K562 (cell line): Measurements from ENCODE around the gene HSPA1B. TPM values are rescaled to one million over a fixed set of nuclear protein-coding genes. Genes with fewer than 3 reads are reported as not detected.

Source experiments
- BCOR ChIP-seq: fragments of 450-650 bp; IDR thresholded peaks from 2 replicates; pipeline ENCODE4 v1.6.1; 2016
- CEBPG ChIP-seq, 3 experiments: fragments of 200-800 bp in 1 of 3; sonication (Bioruptor generic) in 1 of 3; sonication (generic) in 1 of 3; formaldehyde crosslinking in 1 of 3; IDR thresholded peaks in 2 of 3; conservative IDR thresholded peaks in 1 of 3; 2 replicates each; pipeline versions ENCODE4 v1.6.1 to v1.8.0; 2016 to 2022; ENCODE audit warnings: missing compliant biosample characterization in 2 of 3, missing genetic modification characterization in 2 of 3, mild to moderate bottlenecking in 1 of 3, missing genetic modification reagents in 1 of 3
- FOXP1 ChIP-seq: sonication (generic); formaldehyde crosslinking; IDR thresholded peaks from 2 replicates; pipeline ENCODE4 v1.8.0; 2022; ENCODE audit warnings: mild to moderate bottlenecking, missing genetic modification reagents
- HDAC8 ChIP-seq: fragments of 450-650 bp; IDR thresholded peaks from 2 replicates; pipeline ENCODE4 v1.6.1; 2016; ENCODE audit warnings: mild to moderate bottlenecking, missing genetic modification characterization, moderate library complexity, missing compliant biosample characterization
- MYC ChIP-seq, 2 experiments: fragments of 250-450 bp in 1 of 2; sonication (Bioruptor Pico) in 1 of 2; IDR thresholded peaks; 2 replicates each; pipeline versions ENCODE4 v1.5.1 to v1.6.1; 2012 to 2021; ENCODE audit warnings: low read depth in 2 of 2, borderline replicate concordance in 1 of 2, improper control_type of control experiment in 1 of 2, low read length in 1 of 2, mild to moderate bottlenecking in 1 of 2, moderate library complexity in 1 of 2
- PYGO2 ChIP-seq: fragments of 450-650 bp; IDR thresholded peaks from 2 replicates; pipeline ENCODE4 v1.6.1; 2016; ENCODE audit warnings: mild to moderate bottlenecking, missing genetic modification characterization, moderate library complexity, missing compliant biosample characterization
- RFX7 ChIP-seq: fragments of 250-450 bp; sonication (Bioruptor Pico); IDR thresholded peaks from 2 replicates; pipeline ENCODE4 v1.5.1; 2021; ENCODE audit warnings: mild to moderate bottlenecking
- SMAD3 ChIP-seq: fragments of 450-650 bp; formaldehyde crosslinking; conservative IDR thresholded peaks from 2 replicates; pipeline ENCODE4 v1.4.0; 2020; ENCODE audit warnings: mild to moderate bottlenecking
- SOX6 ChIP-seq: fragments of 450-650 bp; IDR thresholded peaks from 2 replicates; pipeline ENCODE4 v1.6.1; 2014; ENCODE audit warnings: mild to moderate bottlenecking
- SUPT5H ChIP-seq: fragments of 450-650 bp; IDR thresholded peaks from 2 replicates; pipeline ENCODE4 v1.6.1; 2016
- TAL1 ChIP-seq: fragments of 450-650 bp; IDR thresholded peaks from 2 replicates; pipeline ENCODE4 v1.6.1; 2016; ENCODE audit warnings: mild to moderate bottlenecking
- TBL1XR1 ChIP-seq, 2 experiments: IDR thresholded peaks; 2 replicates each; pipeline ENCODE4 v1.6.1; 2012; ENCODE audit warnings: improper control_type of control experiment in 2 of 2, low read length in 2 of 2, mild to moderate bottlenecking in 1 of 2
- TCF3 ChIP-seq: sonication (generic); formaldehyde crosslinking; IDR thresholded peaks from 2 replicates; pipeline ENCODE4 v1.4.0; 2020; ENCODE audit warnings: mild to moderate bottlenecking, missing genetic modification reagents
- YY1 ChIP-seq, 3 experiments: IDR thresholded peaks; 2 replicates each; pipeline ENCODE4 v1.6.1; 2011; ENCODE audit warnings: low read length in 2 of 3, mild to moderate bottlenecking in 2 of 3, moderate library complexity in 2 of 3, borderline replicate concordance in 1 of 3, control low read depth in 1 of 3, low read depth in 1 of 3; ENCODE audit not compliant: insufficient read depth in 3 of 3, insufficient replicate concordance in 2 of 3, control insufficient read depth in 1 of 3, insufficient read length in 1 of 3; ENCODE audit errors: extremely low read depth in 1 of 3
- ZBTB1 ChIP-seq: sonication (generic); formaldehyde crosslinking; IDR thresholded peaks from 2 replicates; pipeline ENCODE4 v1.8.1; 2023; ENCODE audit warnings: missing genetic modification reagents, low read depth, mild to moderate bottlenecking, borderline replicate concordance
- ZNF121 ChIP-seq: sonication (generic); formaldehyde crosslinking; conservative IDR thresholded peaks from 2 replicates; pipeline ENCODE4 v1.8.0; 2022; ENCODE audit warnings: missing genetic modification reagents
- ZNF165 ChIP-seq: fragments of 250-450 bp; sonication (Bioruptor Pico); IDR thresholded peaks from 2 replicates; pipeline ENCODE4 v1.4.0; 2020; ENCODE audit warnings: borderline replicate concordance
- ZNF57 ChIP-seq: fragments of 450-650 bp; formaldehyde crosslinking; IDR thresholded peaks from 2 replicates; pipeline ENCODE4 v1.4.0; 2020; ENCODE audit warnings: mild to moderate bottlenecking, moderate library complexity
- ZNF76 ChIP-seq: fragments of 250-450 bp; sonication (Bioruptor Pico); IDR thresholded peaks from 2 replicates; pipeline ENCODE4 v1.4.0; 2020; ENCODE audit warnings: mild to moderate bottlenecking, moderate library complexity, borderline replicate concordance
- polyA plus RNA-seq, 8 experiments: library from polyadenylated mRNA; depleted of rRNA in 4 of 8; stranded (reverse) in 5 of 8; unstranded in 3 of 8; fragments of >200 nt; fragmentation: Nextera tagmentation in 2 of 8; fragmentation: Illumina TruSeq in 1 of 8; extraction: Ambion mirVana in 2 of 8; extraction: Trizol in 1 of 8; gene quantifications; 2 replicates each; pipeline versions ENCODE4 v1.2.1 to v1.2.3, GENCODE V29; 2011 to 2014; ENCODE audit warnings: inconsistent platforms in 1 of 8, missing spikeins in 1 of 8
- total RNA-seq, 7 experiments: library from RNA; depleted of rRNA in 6 of 7; stranded (reverse); fragments of >200 nt in 6 of 7; fragmentation: Illumina TruSeq in 2 of 7; extraction: Trizol in 2 of 7; gene quantifications; 2 replicates each; pipeline versions ENCODE4 v1.2.1 to v1.2.3, GENCODE V29; 2011 to 2021; ENCODE audit warnings: low replicate concordance in 1 of 7
- TF ChIP-seq, protein P1 (sequence below), 2 experiments: fragments of 450-650 bp; conservative IDR thresholded peaks; 2 replicates each; pipeline ENCODE4 v1.6.1; 2017; ENCODE audit warnings: mild to moderate bottlenecking in 2 of 2, moderate library complexity in 2 of 2
- TF ChIP-seq, protein P2 (sequence below), 3 experiments: IDR thresholded peaks in 2 of 3; conservative IDR thresholded peaks in 1 of 3; 2 replicates each; pipeline ENCODE4 v1.5.1; 2011 to 2012; ENCODE audit warnings: low read length in 3 of 3, mild to moderate bottlenecking in 3 of 3, control low read depth in 2 of 3, improper control_type of control experiment in 1 of 3, inconsistent platforms in 1 of 3, low read depth in 1 of 3, mixed read lengths in 1 of 3, moderate library complexity in 1 of 3; ENCODE audit not compliant: insufficient read depth in 2 of 3
- TF ChIP-seq, protein P3 (sequence below): fragments of 250-450 bp; sonication (Bioruptor Pico); IDR thresholded peaks from 2 replicates; pipeline ENCODE4 v1.5.0; 2020; ENCODE audit warnings: mild to moderate bottlenecking

HSPA1B gene
- total and polyA plus RNA-seq, 9 of the 15 experiments (the other 6 are each of a cell fraction or from before 2014, with no cell fraction given) = 0.27 to 227 (median 51.2) TPM

DNA sequence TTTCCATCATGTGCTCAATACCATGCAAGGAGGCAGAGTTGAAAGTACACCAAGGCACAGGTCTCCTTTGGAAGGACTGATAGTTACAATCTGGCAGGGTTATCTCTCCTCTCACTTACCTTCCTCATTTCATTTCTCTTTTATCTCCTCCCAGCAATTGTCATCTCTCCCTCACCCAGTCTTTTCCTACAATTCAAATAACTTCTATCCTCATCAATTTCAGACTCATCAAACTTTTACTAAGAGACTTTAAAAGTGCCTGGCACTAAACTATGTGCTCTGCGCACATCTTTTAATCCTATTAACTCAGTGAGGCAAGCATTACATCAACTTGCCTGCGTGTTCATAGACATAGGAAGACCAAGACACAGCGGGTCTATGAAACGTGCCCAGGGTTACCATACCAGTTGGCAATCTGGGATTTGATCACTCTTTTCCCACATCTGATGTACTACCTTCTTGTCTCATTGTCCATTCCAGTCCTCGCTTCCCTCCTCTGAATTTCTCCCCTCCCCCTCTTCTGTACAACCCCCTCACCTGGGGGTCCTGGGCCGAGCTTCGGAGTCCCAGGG, 33.2 kb upstream of the HSPA1B start (continued):
- peak; percentile 43; the same call in 1 of the 2 replicates for TF ChIP-seq FOXP1
- TF ChIP-seq SMAD3 (CRISPR knock-in tag) = 0 out of 2 replicates have a peak, but pooled peaks have one; percentile 35
- TF ChIP-seq ZNF165 = 0 out of 2 replicates have a peak, but pooled peaks have one; percentile 60
- TF ChIP-seq ZNF121 (CRISPR knock-in tag) = no peak
- no peak for TF ChIP-seq RFX7 (CRISPR knock-in tag)
- TF ChIP-seq TBL1XR1 (IDR thresholded peaks at IDR 0.05; ENCODE audit: low read length in 2 of 2) = 0 out of 4 replicates have a peak, but pooled peaks of 1 of the 2 experiments have one; percentile 13
- no peak for TF ChIP-seq YY1 (IDR thresholded peaks at IDR 0.05; ENCODE audit: borderline replicate concordance in 1 of 3, control insufficient read depth in 1 of 3, extremely low read depth in 1 of 3, insufficient read depth in 3 of 3, insufficient read length in 1 of 3, insufficient replicate concordance in 2 of 3, low read depth in 1 of 3, low read length in 2 of 3)
- no peak for TF ChIP-seq ZBTB1
- TF ChIP-seq, protein P1, sequence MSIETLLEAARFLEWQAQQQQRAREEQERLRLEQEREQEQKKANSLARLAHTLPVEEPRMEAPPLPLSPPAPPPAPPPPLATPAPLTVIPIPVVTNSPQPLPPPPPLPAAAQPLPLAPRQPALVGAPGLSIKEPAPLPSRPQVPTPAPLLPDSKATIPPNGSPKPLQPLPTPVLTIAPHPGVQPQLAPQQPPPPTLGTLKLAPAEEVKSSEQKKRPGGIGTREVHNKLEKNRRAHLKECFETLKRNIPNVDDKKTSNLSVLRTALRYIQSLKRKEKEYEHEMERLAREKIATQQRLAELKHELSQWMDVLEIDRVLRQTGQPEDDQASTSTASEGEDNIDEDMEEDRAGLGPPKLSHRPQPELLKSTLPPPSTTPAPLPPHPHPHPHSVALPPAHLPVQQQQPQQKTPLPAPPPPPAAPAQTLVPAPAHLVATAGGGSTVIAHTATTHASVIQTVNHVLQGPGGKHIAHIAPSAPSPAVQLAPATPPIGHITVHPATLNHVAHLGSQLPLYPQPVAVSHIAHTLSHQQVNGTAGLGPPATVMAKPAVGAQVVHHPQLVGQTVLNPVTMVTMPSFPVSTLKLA (conservative IDR thresholded peaks at IDR 0.05) = peak in 1 of 2 experiments; percentile 28; a peak in 3 of 4 replicates
- TF ChIP-seq SUPT5H = no peak
- peak; percentile 14; the same call in 1 of the 2 replicates for TF ChIP-seq MYC (IDR thresholded peaks at IDR 0.05; ENCODE audit: low read depth, low read length)
- no peak for TF ChIP-seq MYC (CRISPR knock-in tag; IDR thresholded peaks at IDR 0.05; ENCODE audit: borderline replicate concordance, low read depth)
- TF ChIP-seq BCOR = peak; percentile 10; the same call in 1 of the 2 replicates
- TF ChIP-seq HDAC8 = 0 out of 2 replicates have a peak, but pooled peaks have one; percentile 16
- TF ChIP-seq PYGO2 (tag) = peak; percentile 62; the same call in 1 of the 2 replicates
- TF ChIP-seq TAL1 = peak; percentile 33
- TF ChIP-seq CEBPG (CRISPR knock-in tag; IDR thresholded peaks at IDR 0.05) = peak; percentile 79
- TF ChIP-seq CEBPG (tag; conservative IDR thresholded peaks at IDR 0.05 in 1 of 2, IDR thresholded peaks at IDR 0.05 in 1 of 2) = peak in 1 of 2 experiments; percentile 77; a peak in 2 of 4 replicates
- peak; percentile 5; the same call in 1 of the 2 replicates for TF ChIP-seq TCF3
- peak; percentile 25; the same call in 1 of the 2 replicates for TF ChIP-seq ZNF57 (CRISPR knock-in tag)
- no peak for TF ChIP-seq ZNF76
- TF ChIP-seq SOX6 = peak; percentile 85
- TF ChIP-seq, protein P2, sequence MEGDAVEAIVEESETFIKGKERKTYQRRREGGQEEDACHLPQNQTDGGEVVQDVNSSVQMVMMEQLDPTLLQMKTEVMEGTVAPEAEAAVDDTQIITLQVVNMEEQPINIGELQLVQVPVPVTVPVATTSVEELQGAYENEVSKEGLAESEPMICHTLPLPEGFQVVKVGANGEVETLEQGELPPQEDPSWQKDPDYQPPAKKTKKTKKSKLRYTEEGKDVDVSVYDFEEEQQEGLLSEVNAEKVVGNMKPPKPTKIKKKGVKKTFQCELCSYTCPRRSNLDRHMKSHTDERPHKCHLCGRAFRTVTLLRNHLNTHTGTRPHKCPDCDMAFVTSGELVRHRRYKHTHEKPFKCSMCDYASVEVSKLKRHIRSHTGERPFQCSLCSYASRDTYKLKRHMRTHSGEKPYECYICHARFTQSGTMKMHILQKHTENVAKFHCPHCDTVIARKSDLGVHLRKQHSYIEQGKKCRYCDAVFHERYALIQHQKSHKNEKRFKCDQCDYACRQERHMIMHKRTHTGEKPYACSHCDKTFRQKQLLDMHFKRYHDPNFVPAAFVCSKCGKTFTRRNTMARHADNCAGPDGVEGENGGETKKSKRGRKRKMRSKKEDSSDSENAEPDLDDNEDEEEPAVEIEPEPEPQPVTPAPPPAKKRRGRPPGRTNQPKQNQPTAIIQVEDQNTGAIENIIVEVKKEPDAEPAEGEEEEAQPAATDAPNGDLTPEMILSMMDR (IDR thresholded peaks at IDR 0.05 in 2 of 3, conservative IDR thresholded peaks at IDR 0.05 in 1 of 3; ENCODE audit: insufficient read depth in 2 of 3, low read depth in 1 of 3, low read length in 3 of 3) = no peak
- TF ChIP-seq, protein P3, sequence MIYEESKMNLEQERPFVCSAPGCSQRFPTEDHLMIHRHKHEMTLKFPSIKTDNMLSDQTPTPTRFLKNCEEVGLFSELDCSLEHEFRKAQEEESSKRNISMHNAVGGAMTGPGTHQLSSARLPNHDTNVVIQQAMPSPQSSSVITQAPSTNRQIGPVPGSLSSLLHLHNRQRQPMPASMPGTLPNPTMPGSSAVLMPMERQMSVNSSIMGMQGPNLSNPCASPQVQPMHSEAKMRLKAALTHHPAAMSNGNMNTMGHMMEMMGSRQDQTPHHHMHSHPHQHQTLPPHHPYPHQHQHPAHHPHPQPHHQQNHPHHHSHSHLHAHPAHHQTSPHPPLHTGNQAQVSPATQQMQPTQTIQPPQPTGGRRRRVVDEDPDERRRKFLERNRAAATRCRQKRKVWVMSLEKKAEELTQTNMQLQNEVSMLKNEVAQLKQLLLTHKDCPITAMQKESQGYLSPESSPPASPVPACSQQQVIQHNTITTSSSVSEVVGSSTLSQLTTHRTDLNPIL (CRISPR knock-in tag) = no peak
